ENCODE measurements around the gene TNF. TPM values are rescaled to one million over a fixed set of nuclear protein-coding genes. Genes with fewer than 3 reads are reported as not detected.

Gene TNF
- total RNA-seq, 2 donors from 2014 or later, result 0.23 TPM; not detected in 1

DNA sequence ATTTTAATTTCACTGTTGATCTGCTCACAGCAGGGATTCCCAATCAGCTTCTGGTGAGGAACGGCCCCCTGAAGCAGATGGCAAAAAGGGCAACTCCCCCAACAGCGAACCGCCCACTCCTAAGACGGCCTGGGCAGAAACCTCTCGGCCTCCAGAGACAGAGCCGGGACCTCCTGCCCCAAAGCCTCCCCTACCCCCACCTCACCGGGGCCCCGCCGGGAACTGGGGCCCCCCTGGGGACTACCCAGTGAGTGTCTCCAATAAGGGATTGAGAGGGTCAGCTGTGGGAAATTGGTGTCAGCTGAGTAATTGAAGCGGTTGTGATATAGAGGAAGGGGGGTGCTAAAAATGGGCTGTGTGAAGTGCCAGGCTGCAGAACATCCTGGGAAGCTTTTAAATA, 51.6 kb downstream of the TNF start:
- intact Hi-C loops (cut with DNase I), result no loop called here
- WGBS, result 86% methylated on average over 7 of the region's 10 CpGs
- TF ChIP-seq, protein P1, sequence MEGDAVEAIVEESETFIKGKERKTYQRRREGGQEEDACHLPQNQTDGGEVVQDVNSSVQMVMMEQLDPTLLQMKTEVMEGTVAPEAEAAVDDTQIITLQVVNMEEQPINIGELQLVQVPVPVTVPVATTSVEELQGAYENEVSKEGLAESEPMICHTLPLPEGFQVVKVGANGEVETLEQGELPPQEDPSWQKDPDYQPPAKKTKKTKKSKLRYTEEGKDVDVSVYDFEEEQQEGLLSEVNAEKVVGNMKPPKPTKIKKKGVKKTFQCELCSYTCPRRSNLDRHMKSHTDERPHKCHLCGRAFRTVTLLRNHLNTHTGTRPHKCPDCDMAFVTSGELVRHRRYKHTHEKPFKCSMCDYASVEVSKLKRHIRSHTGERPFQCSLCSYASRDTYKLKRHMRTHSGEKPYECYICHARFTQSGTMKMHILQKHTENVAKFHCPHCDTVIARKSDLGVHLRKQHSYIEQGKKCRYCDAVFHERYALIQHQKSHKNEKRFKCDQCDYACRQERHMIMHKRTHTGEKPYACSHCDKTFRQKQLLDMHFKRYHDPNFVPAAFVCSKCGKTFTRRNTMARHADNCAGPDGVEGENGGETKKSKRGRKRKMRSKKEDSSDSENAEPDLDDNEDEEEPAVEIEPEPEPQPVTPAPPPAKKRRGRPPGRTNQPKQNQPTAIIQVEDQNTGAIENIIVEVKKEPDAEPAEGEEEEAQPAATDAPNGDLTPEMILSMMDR (IDR thresholded peaks at IDR 0.05), result no peak
- TF ChIP-seq POLR2AphosphoS5 (IDR thresholded peaks at IDR 0.05), result no peak
- H3K4me3 ChIP-seq, result no peak overlapping the region
- H3K27me3 ChIP-seq (replicated peaks; ENCODE audit: insufficient read depth), result no peaks in the 10 kb centered on the region
- no peak overlapping the region for H3K27ac ChIP-seq
- no peaks in the 10 kb centered on the region for H3K9me3 ChIP-seq
- H3K4me1 ChIP-seq (replicated peaks), result no peaks in the 10 kb centered on the region
- H3K36me3 ChIP-seq, result peaks cover 60 to 61% of the 10 kb centered on the region in 2 donors
- no peak for DNase-seq (ENCODE audit: low spot score)

GRCh38 chr6:31627690-31628287, 52.4 kb downstream of the TNF start:
- Histone ChIP-seq H3K27ac (no peak overlapping the region), H3K4me1 (replicated peaks) (no peaks in the 10 kb centered on the region), H3K4me3 (no peak overlapping the region), H3K36me3 (peaks cover 60 to 61% of the 10 kb centered on the region in 2 donors), H3K27me3 (replicated peaks; ENCODE audit: insufficient read depth) (no peaks in the 10 kb centered on the region), H3K9me3 (no peaks in the 10 kb centered on the region)
- intact Hi-C loops (cut with DNase I), result no loop called here
- 92% methylated on average over 19 of the region's 19 CpGs for WGBS
- TF ChIP-seq POLR2AphosphoS5 (IDR thresholded peaks at IDR 0.05) (no peak), POLR2A (IDR thresholded peaks at IDR 0.05) (no peak)
- TF ChIP-seq, protein P1 (IDR thresholded peaks at IDR 0.05), result no peak
- DNase-seq (ENCODE audit: low spot score), result no peak

Small RNA genes lying within 50 kb of the gene (small RNA-seq; reads per million reads assigned to genes)
- gene SNORA38 (6.6 to 11.1 reads per million in 2 donors), gene SNORD117 (230 to 261 reads per million in 2 donors), gene SNORD84 (0 reads per million in 2 donors), gene UQCRHP1 (0 reads per million in 2 donors)

Other genes with a start within 250 kb of the TNF start
- 100 to 1,000 TPM; 846 to 899 TPM for gene HLA-B, start 218.4 kb upstream of the TNF start, total RNA-seq
- 10 to 100 TPM; 16.1 to 22.8 TPM for gene MICA, start 172.0 kb upstream of the TNF start, total RNA-seq
- gene MICB, start 77.4 kb upstream of the TNF start, total RNA-seq, result 1 to 10 TPM; 1.3 to 5.5 TPM
- gene MCCD1, start 46.6 kb upstream of the TNF start, total RNA-seq, result not detected
- 100 to 1,000 TPM; 227 to 390 TPM for gene DDX39B, start 33.6 kb upstream of the TNF start, total RNA-seq
- under 1 TPM; 0.36 to 0.74 TPM for gene ATP6V1G2, start 29.0 kb upstream of the TNF start, total RNA-seq
- 10 to 100 TPM; 38.0 to 48.7 TPM for gene NFKBIL1, start 28.0 kb upstream of the TNF start, total RNA-seq
- gene LTA, start 3.3 kb upstream of the TNF start, total RNA-seq, result 1 to 10 TPM in 1 of 2 donors, not detected in 1; 1.2 TPM
- gene LTB, start 6.9 kb downstream of the TNF start, total RNA-seq, result under 1 TPM in 1 of 2 donors, not detected in 1; 0.97 TPM
- 1 to 10 TPM in 1 of 2 donors, not detected in 1; 3.1 TPM for gene LST1, start 10.7 kb downstream of the TNF start, total RNA-seq
- gene NCR3, start 17.4 kb downstream of the TNF start, total RNA-seq, result not detected
- 10 to 100 TPM; 11.1 to 14.6 TPM for gene AIF1, start 39.7 kb downstream of the TNF start, total RNA-seq
- gene PRRC2A, start 45.1 kb downstream of the TNF start, total RNA-seq, result 100 to 1,000 TPM; 129 to 247 TPM
- 100 to 1,000 TPM; 261 to 537 TPM for gene BAG6, start 77.1 kb downstream of the TNF start, total RNA-seq
- gene APOM, start 80.3 kb downstream of the TNF start, total RNA-seq, result 1 to 10 TPM; 1.6 to 6.8 TPM
- gene C6orf47, start 85.2 kb downstream of the TNF start, total RNA-seq, result 10 to 100 TPM; 25.5 to 30.1 TPM
- 10 to 100 TPM; 19.7 to 28.1 TPM for gene GPANK1, start 89.4 kb downstream of the TNF start, total RNA-seq
- 100 to 1,000 TPM; 214 to 285 TPM for gene CSNK2B, start 90.5 kb downstream of the TNF start, total RNA-seq
- gene LY6G5B, start 94.4 kb downstream of the TNF start, total RNA-seq, result 10 to 100 TPM in 1 of 2 donors, 1 to 10 TPM in 1; 1.8 to 13.0 TPM
- gene LY6G5C, start 105.5 kb downstream of the TNF start, total RNA-seq, result 1 to 10 TPM; 1.6 to 2.6 TPM
- 10 to 100 TPM; 78.1 to 83.6 TPM for gene ABHD16A, start 127.8 kb downstream of the TNF start, total RNA-seq
- gene LY6G6F, start 131.3 kb downstream of the TNF start, total RNA-seq, result 1 to 10 TPM in 1 of 2 donors, not detected in 1; 3.7 TPM
- gene LY6G6D, start 139.8 kb downstream of the TNF start, total RNA-seq, result not detected
- gene LY6G6C, start 146.2 kb downstream of the TNF start, total RNA-seq, result not detected
- under 1 TPM in 1 of 2 donors, not detected in 1; 0.74 TPM for gene MPIG6B, start 147.8 kb downstream of the TNF start, total RNA-seq
- gene DDAH2, start 153.7 kb downstream of the TNF start, total RNA-seq, result 10 to 100 TPM; 73.3 to 83.7 TPM
- gene CLIC1, start 161.0 kb downstream of the TNF start, total RNA-seq, result 100 to 1,000 TPM; 224 to 331 TPM
- 10 to 100 TPM; 10.5 to 72.4 TPM for gene MSH5, start 164.4 kb downstream of the TNF start, total RNA-seq
- gene SAPCD1, start 187.1 kb downstream of the TNF start, total RNA-seq, result 10 to 100 TPM in 1 of 2 donors, 1 to 10 TPM in 1; 1.9 to 15.7 TPM
- 10 to 100 TPM in 1 of 2 donors, 1 to 10 TPM in 1; 2.7 to 13.0 TPM for gene VWA7, start 201.8 kb downstream of the TNF start, total RNA-seq
- gene VARS1, start 220.2 kb downstream of the TNF start, total RNA-seq, result 10 to 100 TPM; 38.5 to 49.9 TPM
- gene LSM2, start 231.4 kb downstream of the TNF start, total RNA-seq, result 10 to 100 TPM; 51.9 to 52.5 TPM
- 1 to 10 TPM; 1.5 to 8.5 TPM for gene HSPA1L, start 239.7 kb downstream of the TNF start, total RNA-seq
- 100 to 1,000 TPM; 230 to 440 TPM for gene HSPA1A, start 240.0 kb downstream of the TNF start, total RNA-seq

Data from prostate gland (tissue), 2 donors.